SKM-1 (cell line): ENCODE data around the gene AIFM3.
"Not testable (repeated sequence)": the region's sequence is repeated elsewhere in the genome, so short reads cannot be mapped to it uniquely, and the experiment has no call there.

Experiments used
- DNase-seq: peaks from one replicate; lab custom pipeline; 2025; ENCODE audit not compliant: unreplicated experiment; lab: John Stamatoyannopoulos, UW

Gene AIFM3

GRCh38 chr22:20966883-20967696 is at the start of gene AIFM3:
TSS of gene AIFM3 (plus strand) at chr22:20967255. CDS start at chr22:20967945, 690 bp downstream.
- DNase-seq = no peak

GRCh38 chr22:20918663-20919218 is 48.3 kb upstream of the AIFM3 start:
- no peak for DNase-seq

- no peak for DNase-seq
Measured at GRCh38 chr22:20919718-20920117, 47.3 kb upstream of the AIFM3 start.

- no peak for DNase-seq
Measured at GRCh38 chr22:20920881-20921203, 46.2 kb upstream of the AIFM3 start.

GRCh38 chr22:20922141-20922751 is 44.8 kb upstream of the AIFM3 start:
- DNase-seq = no peak

GRCh38 chr22:20926243-20926642 is 40.8 kb upstream of the AIFM3 start:
- no peak for DNase-seq

- no peak for DNase-seq
Measured at GRCh38 chr22:20927940-20928572, 39.0 kb upstream of the AIFM3 start.

- no peak for DNase-seq
Measured at GRCh38 chr22:20928573-20928967, 38.5 kb upstream of the AIFM3 start.

GRCh38 chr22:20930004-20930403 is 37.1 kb upstream of the AIFM3 start:
- no peak for DNase-seq

GRCh38 chr22:20930435-20930834 is 36.6 kb upstream of the AIFM3 start:
- not testable (repeated sequence) for DNase-seq

GRCh38 chr22:20931126-20931654 is 35.9 kb upstream of the AIFM3 start:
- DNase-seq = no peak

GRCh38 chr22:20933910-20934309 is 33.1 kb upstream of the AIFM3 start:
- no peak for DNase-seq

GRCh38 chr22:20935049-20935448 is 32.0 kb upstream of the AIFM3 start:
- DNase-seq = not testable (repeated sequence)

GRCh38 chr22:20935780-20936539 is 31.1 kb upstream of the AIFM3 start:
- not testable (repeated sequence) for DNase-seq

GRCh38 chr22:20937031-20937793 is 29.8 kb upstream of the AIFM3 start:
- no peak for DNase-seq

- no peak for DNase-seq
Measured at GRCh38 chr22:20937794-20938671, 29.0 kb upstream of the AIFM3 start.

- not testable (repeated sequence) for DNase-seq
Measured at GRCh38 chr22:20939457-20940185, 27.4 kb upstream of the AIFM3 start.

- DNase-seq = no peak
Measured at GRCh38 chr22:20940186-20940651, 26.8 kb upstream of the AIFM3 start.
